Measurements from ENCODE around the gene KCTD17. TPM values are rescaled to one million over a fixed set of nuclear protein-coding genes. Genes with fewer than 3 reads are reported as not detected.

The KCTD17 gene
- total RNA-seq, 1 donor from 2014 or later, result 31.3 TPM

DNA sequence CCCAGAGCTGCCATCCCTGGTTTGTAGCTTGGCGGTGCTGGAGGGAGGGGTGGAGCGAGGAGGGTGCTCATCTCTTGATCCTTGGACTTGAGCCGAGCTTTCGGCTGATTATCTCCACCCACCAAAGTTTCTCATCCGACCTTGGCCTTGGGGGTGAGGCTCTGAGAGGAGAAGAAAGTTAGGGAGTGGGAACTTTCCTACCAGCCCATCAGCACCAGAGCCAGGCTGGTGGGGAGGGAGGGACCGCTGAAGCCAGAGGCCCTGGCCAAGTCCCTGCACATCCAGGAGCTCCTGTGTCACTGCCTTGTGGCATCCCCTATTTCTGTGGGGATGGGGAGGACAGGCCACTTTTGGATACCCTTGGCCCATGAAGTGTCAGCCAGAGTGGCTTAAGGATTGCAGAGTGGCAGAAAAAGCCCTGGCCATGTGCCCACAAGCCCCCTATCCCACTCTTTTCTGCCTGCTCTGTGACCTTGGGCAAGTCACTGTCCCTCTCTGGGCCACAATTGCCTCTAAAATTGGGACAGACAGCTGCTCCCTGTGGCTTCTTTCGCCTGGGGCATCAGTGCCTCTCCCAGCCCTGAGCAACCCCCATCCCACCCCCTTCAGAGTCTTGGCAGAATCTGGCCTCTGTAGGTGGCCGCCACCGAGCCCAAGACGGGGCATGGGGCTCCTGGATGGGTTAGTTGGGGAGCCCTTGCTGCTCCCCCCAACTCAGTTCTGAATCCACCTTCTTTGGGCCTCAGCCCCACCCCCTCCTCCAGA is 10.3 kb downstream of the KCTD17 start:
- no peak for FAIRE-seq

DNA sequence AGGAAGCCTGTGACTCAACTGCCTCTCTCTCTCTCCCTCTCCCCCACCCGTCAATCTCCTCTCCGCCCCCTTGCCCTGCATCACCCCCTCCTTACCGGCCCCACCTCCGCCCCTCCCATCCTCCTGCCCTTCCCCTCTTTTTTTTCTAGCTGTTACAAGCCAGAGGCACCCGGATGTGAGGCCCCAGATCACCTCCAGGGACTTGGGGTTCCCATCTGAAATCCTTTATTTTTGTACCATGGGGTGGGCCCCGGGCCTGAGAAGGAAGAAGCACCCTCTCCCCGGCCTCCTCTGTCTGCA is 10.8 kb downstream of the KCTD17 start:
- Histone ChIP-seq H3K4me3 (ENCODE audit: insufficient read depth, low read depth, low read length) (no peak overlapping the region), H3K9ac (ENCODE audit: low read length) (no peak overlapping the region), H2AFZ (ENCODE audit: low read depth, low read length) (no peak overlapping the region), H4K20me1 (ENCODE audit: insufficient read depth, low read length) (no peaks in the 10 kb centered on the region), H3K4me1 (ENCODE audit: insufficient read depth, low read length) (no peaks in the 10 kb centered on the region), H3K9me3 (ENCODE audit: insufficient read depth, low read depth, low read length) (no peaks in the 10 kb centered on the region), H3K27ac (ENCODE audit: low read depth, low read length) (no peak overlapping the region), H3K79me2 (ENCODE audit: insufficient read depth, low read length) (no peaks in the 10 kb centered on the region), H3K4me2 (ENCODE audit: low read length) (no peak overlapping the region), H3K27me3 (ENCODE audit: insufficient read depth, low read length) (no peaks in the 10 kb centered on the region), H3K36me3 (ENCODE audit: insufficient read depth, low read length) (no peaks in the 10 kb centered on the region)
- Mint-ChIP-seq H3K9me3 (ENCODE audit: unreplicated experiment) (no peaks in the 10 kb centered on the region), H3K27ac (ENCODE audit: unreplicated experiment) (no peak overlapping the region), H3K36me3 (ENCODE audit: low read depth, unreplicated experiment) (peaks cover 10% of the 10 kb centered on the region), H3K27me3 (ENCODE audit: low read depth, unreplicated experiment) (peaks cover 21% of the 10 kb centered on the region), H3K4me1 (ENCODE audit: low read depth, unreplicated experiment) (peaks cover 2% of the 10 kb centered on the region), H3K4me3 (ENCODE audit: unreplicated experiment) (no peak overlapping the region)
- no peak for DNase-seq (ENCODE audit: low read depth)
- FAIRE-seq, result no peak
- TF ChIP-seq, protein P1, sequence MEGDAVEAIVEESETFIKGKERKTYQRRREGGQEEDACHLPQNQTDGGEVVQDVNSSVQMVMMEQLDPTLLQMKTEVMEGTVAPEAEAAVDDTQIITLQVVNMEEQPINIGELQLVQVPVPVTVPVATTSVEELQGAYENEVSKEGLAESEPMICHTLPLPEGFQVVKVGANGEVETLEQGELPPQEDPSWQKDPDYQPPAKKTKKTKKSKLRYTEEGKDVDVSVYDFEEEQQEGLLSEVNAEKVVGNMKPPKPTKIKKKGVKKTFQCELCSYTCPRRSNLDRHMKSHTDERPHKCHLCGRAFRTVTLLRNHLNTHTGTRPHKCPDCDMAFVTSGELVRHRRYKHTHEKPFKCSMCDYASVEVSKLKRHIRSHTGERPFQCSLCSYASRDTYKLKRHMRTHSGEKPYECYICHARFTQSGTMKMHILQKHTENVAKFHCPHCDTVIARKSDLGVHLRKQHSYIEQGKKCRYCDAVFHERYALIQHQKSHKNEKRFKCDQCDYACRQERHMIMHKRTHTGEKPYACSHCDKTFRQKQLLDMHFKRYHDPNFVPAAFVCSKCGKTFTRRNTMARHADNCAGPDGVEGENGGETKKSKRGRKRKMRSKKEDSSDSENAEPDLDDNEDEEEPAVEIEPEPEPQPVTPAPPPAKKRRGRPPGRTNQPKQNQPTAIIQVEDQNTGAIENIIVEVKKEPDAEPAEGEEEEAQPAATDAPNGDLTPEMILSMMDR (IDR thresholded peaks at IDR 0.05; ENCODE audit: insufficient read depth, low read depth, low read length), result no peak
- TF ChIP-seq EZH2 (IDR thresholded peaks at IDR 0.05; ENCODE audit: insufficient read depth, low read length), result no peak

More for the DNA sequence above, 10.3 kb downstream of the KCTD17 start:
- no peak for TF ChIP-seq EZH2 (IDR thresholded peaks at IDR 0.05; ENCODE audit: insufficient read depth, low read length)
- TF ChIP-seq, protein P1 (IDR thresholded peaks at IDR 0.05; ENCODE audit: insufficient read depth, low read depth, low read length), result no peak
- no peaks in the 10 kb centered on the region for H3K36me3 ChIP-seq (ENCODE audit: insufficient read depth, low read length)
- no peak overlapping the region for H3K9ac ChIP-seq (ENCODE audit: low read length)
- no peaks in the 10 kb centered on the region for H3K9me3 ChIP-seq (ENCODE audit: insufficient read depth, low read depth, low read length)
- Mint-ChIP-seq H3K27ac (ENCODE audit: unreplicated experiment) (no peak overlapping the region), H3K4me1 (ENCODE audit: low read depth, unreplicated experiment) (peaks cover 2% of the 10 kb centered on the region), H3K27me3 (ENCODE audit: low read depth, unreplicated experiment) (peaks cover 15% of the 10 kb centered on the region), H3K4me3 (ENCODE audit: unreplicated experiment) (no peak overlapping the region), H3K9me3 (ENCODE audit: unreplicated experiment) (no peaks in the 10 kb centered on the region), H3K36me3 (ENCODE audit: low read depth, unreplicated experiment) (peaks cover 15% of the 10 kb centered on the region)
- no peak overlapping the region for H3K27ac ChIP-seq (ENCODE audit: low read depth, low read length)
- H3K27me3 ChIP-seq (ENCODE audit: insufficient read depth, low read length), result no peaks in the 10 kb centered on the region
- no peak for DNase-seq (ENCODE audit: low read depth)
- H2AFZ ChIP-seq (ENCODE audit: low read depth, low read length), result no peak overlapping the region
- H4K20me1 ChIP-seq (ENCODE audit: insufficient read depth, low read length), result no peaks in the 10 kb centered on the region
- no peaks in the 10 kb centered on the region for H3K4me1 ChIP-seq (ENCODE audit: insufficient read depth, low read length)
- no peak overlapping the region for H3K4me2 ChIP-seq (ENCODE audit: low read length)
- no peaks in the 10 kb centered on the region for H3K79me2 ChIP-seq (ENCODE audit: insufficient read depth, low read length)
- H3K4me3 ChIP-seq (ENCODE audit: insufficient read depth, low read depth, low read length), result no peak overlapping the region

DNA sequence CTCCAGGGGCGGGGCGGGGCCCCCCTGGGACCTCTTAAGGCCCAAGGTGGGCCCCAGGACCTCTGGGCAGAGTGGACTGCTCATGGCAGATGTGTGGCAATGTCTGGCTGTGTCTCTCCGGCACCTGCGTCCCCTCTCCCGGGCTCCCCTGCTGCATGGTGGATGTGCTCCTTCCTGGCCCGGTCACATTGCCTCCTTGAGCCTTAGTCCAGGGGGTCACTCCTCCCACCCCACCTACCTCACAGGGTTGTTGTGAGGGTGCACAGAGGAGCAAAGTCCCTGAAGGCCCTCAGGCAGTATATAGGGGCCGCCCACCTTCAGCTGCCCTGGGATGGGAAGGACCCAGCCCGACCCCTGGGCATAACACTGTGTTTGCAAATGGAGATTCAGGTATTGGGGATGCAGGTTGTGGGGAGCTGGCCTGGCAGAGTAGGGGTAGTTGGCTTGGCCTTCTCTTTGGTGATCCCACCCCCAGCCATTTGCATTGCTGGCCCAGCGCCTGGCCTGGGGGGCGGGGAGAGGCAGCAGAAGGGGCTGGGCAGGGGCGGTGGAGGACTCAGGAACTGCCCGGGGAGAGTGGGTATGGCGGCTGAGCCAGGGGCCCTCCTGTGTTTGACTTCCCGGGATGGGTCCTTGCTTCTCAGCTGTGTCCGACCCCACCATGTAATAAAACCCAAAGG is 11.3 kb downstream of the KCTD17 start:
- H3K27ac Mint-ChIP-seq (ENCODE audit: unreplicated experiment), result no peak overlapping the region
- Histone ChIP-seq H2AFZ (ENCODE audit: low read depth, low read length) (no peak overlapping the region), H3K36me3 (ENCODE audit: insufficient read depth, low read length) (no peaks in the 10 kb centered on the region), H3K79me2 (ENCODE audit: insufficient read depth, low read length) (no peaks in the 10 kb centered on the region), H3K9ac (ENCODE audit: low read length) (no peak overlapping the region), H3K4me2 (ENCODE audit: low read length) (no peak overlapping the region), H4K20me1 (ENCODE audit: insufficient read depth, low read length) (no peaks in the 10 kb centered on the region), H3K4me3 (ENCODE audit: insufficient read depth, low read depth, low read length) (no peak overlapping the region), H3K4me1 (ENCODE audit: insufficient read depth, low read length) (no peaks in the 10 kb centered on the region), H3K9me3 (ENCODE audit: insufficient read depth, low read depth, low read length) (no peaks in the 10 kb centered on the region), H3K27ac (ENCODE audit: low read depth, low read length) (no peak overlapping the region), H3K27me3 (ENCODE audit: insufficient read depth, low read length) (peaks cover under 1% of the 10 kb centered on the region)
- FAIRE-seq, result no peak
- no peaks in the 10 kb centered on the region for H3K9me3 Mint-ChIP-seq (ENCODE audit: unreplicated experiment)
- H3K36me3 Mint-ChIP-seq (ENCODE audit: low read depth, unreplicated experiment), result peaks cover 5% of the 10 kb centered on the region
- H3K27me3 Mint-ChIP-seq (ENCODE audit: low read depth, unreplicated experiment), result peaks cover 26% of the 10 kb centered on the region
- TF ChIP-seq EZH2 (IDR thresholded peaks at IDR 0.05; ENCODE audit: insufficient read depth, low read length), result no peak
- TF ChIP-seq, protein P1 (IDR thresholded peaks at IDR 0.05; ENCODE audit: insufficient read depth, low read depth, low read length), result no peak
- H3K4me1 Mint-ChIP-seq (ENCODE audit: low read depth, unreplicated experiment), result peaks cover 2% of the 10 kb centered on the region
- H3K4me3 Mint-ChIP-seq (ENCODE audit: unreplicated experiment), result no peak overlapping the region
- no peak for DNase-seq (ENCODE audit: low read depth)

Measured in astrocyte (in vitro differentiated cells and primary cell).